OCI-LY3 (cell line): ENCODE results near the gene ADARB2.

Experiments used
- CTCF ChIP-seq: fragments of 200-600, 300-600 bp; sonication (generic); IDR thresholded peaks from 2 replicates; pipeline ENCODE4 v1.5.1; 2014; ENCODE audit warnings: antibody characterized with exemption, low read length, low read depth
- EZH2phosphoT487 ChIP-seq: fragments of 200-600 bp; shearing (Covaris generic); IDR thresholded peaks from 2 replicates; pipeline ENCODE4 v1.6.1; 2018; ENCODE audit warnings: antibody characterized with exemption, mixed run types, low read depth

- TF ChIP-seq EZH2phosphoT487 = no peak
- no peak for TF ChIP-seq CTCF
Observed at GRCh38 chr10:1472178-1472958, 265.0 kb downstream of the ADARB2 start.
